ENCODE data around the gene E2F6.

The E2F6 gene

GRCh38 chr2:11427224-11427623 is 38.7 kb downstream of the E2F6 start:
- TF ChIP-seq POLR2AphosphoS5 (IDR thresholded peaks at IDR 0.05; ENCODE audit: low read depth, low read length) (no peak), SIN3A (IDR thresholded peaks at IDR 0.05; ENCODE audit: borderline replicate concordance, insufficient read depth, low read length) (no peak), FOXP2 (optimal IDR thresholded peaks at IDR 0.05; ENCODE audit: borderline replicate concordance, extremely low read depth, extremely low read length, insufficient read depth) (no peak), TAF1 (IDR thresholded peaks at IDR 0.05; ENCODE audit: borderline replicate concordance, insufficient read depth, low read length) (no peak), REST (IDR thresholded peaks at IDR 0.05; ENCODE audit: insufficient read depth in 1 of 2, low read depth in 2 of 2, low read length in 2 of 2) (no peak)

GRCh38 chr2:11422901-11423435 is 43.0 kb downstream of the E2F6 start:
- TF ChIP-seq TAF1 (IDR thresholded peaks at IDR 0.05; ENCODE audit: borderline replicate concordance, insufficient read depth, low read length) (no peak), SIN3A (IDR thresholded peaks at IDR 0.05; ENCODE audit: borderline replicate concordance, insufficient read depth, low read length) (no peak), POLR2AphosphoS5 (IDR thresholded peaks at IDR 0.05; ENCODE audit: low read depth, low read length) (no peak), FOXP2 (optimal IDR thresholded peaks at IDR 0.05; ENCODE audit: borderline replicate concordance, extremely low read depth, extremely low read length, insufficient read depth) (no peak), REST (IDR thresholded peaks at IDR 0.05; ENCODE audit: insufficient read depth in 1 of 2, low read depth in 2 of 2, low read length in 2 of 2) (no peak)

- TF ChIP-seq REST (IDR thresholded peaks at IDR 0.05; ENCODE audit: insufficient read depth in 1 of 2, low read depth in 2 of 2, low read length in 2 of 2) (no peak), FOXP2 (optimal IDR thresholded peaks at IDR 0.05; ENCODE audit: borderline replicate concordance, extremely low read depth, extremely low read length, insufficient read depth) (no peak), SIN3A (IDR thresholded peaks at IDR 0.05; ENCODE audit: borderline replicate concordance, insufficient read depth, low read length) (no peak), POLR2AphosphoS5 (IDR thresholded peaks at IDR 0.05; ENCODE audit: low read depth, low read length) (no peak), TAF1 (IDR thresholded peaks at IDR 0.05; ENCODE audit: borderline replicate concordance, insufficient read depth, low read length) (no peak)
These were observed 43.5 kb downstream of the E2F6 start for GRCh38 chr2:11422491-11422865.

- TF ChIP-seq FOXP2 (optimal IDR thresholded peaks at IDR 0.05; ENCODE audit: borderline replicate concordance, extremely low read depth, extremely low read length, insufficient read depth), result no peak
- no peak for TF ChIP-seq POLR2AphosphoS5 (IDR thresholded peaks at IDR 0.05; ENCODE audit: low read depth, low read length)
- no peak for TF ChIP-seq TAF1 (IDR thresholded peaks at IDR 0.05; ENCODE audit: borderline replicate concordance, insufficient read depth, low read length)
- TF ChIP-seq REST (IDR thresholded peaks at IDR 0.05; ENCODE audit: insufficient read depth in 1 of 2, low read depth in 2 of 2, low read length in 2 of 2), result no peak
- TF ChIP-seq SIN3A (IDR thresholded peaks at IDR 0.05; ENCODE audit: borderline replicate concordance, insufficient read depth, low read length), result no peak
These were observed 44.0 kb downstream of the E2F6 start for GRCh38 chr2:11421863-11422490.

Measured in PFSK-1 (cell line).